Endothelial cell of umbilical vein (primary cell): ENCODE results near the gene STK39. TPM values are rescaled to one million over a fixed set of nuclear protein-coding genes. Genes with fewer than 3 reads are reported as not detected.

Experiments
- BruUV-seq: library from RNA; stranded (reverse); fragments of 400-500 nt; replicated peaks from 2 replicates; lab custom pipeline; 2021; lab: Mats Ljungman, UMichigan
- CTCF ChIA-PET: fragments of 300-600, 350-600 bp; sonication (Branson Sonifier 250); formaldehyde crosslinking; loops from one replicate; lab custom pipeline; 2021; ENCODE audit warnings: antibody characterized with exemption, inconsistent platforms; lab: Charles Lee
- POLR2A ChIA-PET: fragments of 300-600, 350-600 bp; sonication (Branson Sonifier 250); formaldehyde crosslinking; loops from one replicate; lab custom pipeline; 2021; ENCODE audit warnings: antibody characterized with exemption, inconsistent platforms; lab: Charles Lee
- DNase-seq: peaks from one replicate; pipeline ENCODE4 v3.0.0-alpha.2; 2011; ENCODE audit warnings: low read depth, low spot score
- FAIRE-seq: peaks from 2 replicates; lab custom pipeline; 2011; peaks lifted over from hg19 to GRCh38; lab: Jason Lieb, UNC
- H2AFZ ChIP-seq: 2 replicates; pipeline ENCODE4 v1.6.0; 2012; ENCODE audit warnings: low read depth, low read length, control low read depth, inconsistent platforms
- H3K27ac ChIP-seq: 2 replicates; pipeline ENCODE4 v1.5.1; 2011; ENCODE audit warnings: low read depth, mild to moderate bottlenecking, control low read depth, low read length, moderate library complexity; ENCODE audit not compliant: insufficient read depth
- H3K27me3 ChIP-seq, 2 experiments: 2 replicates each; pipeline versions ENCODE4 v1.6.0 to v1.6.1; 2011; ENCODE audit warnings: low read length in 2 of 2, mixed read lengths in 1 of 2; ENCODE audit not compliant: control insufficient read depth in 2 of 2, insufficient read depth in 2 of 2
- H3K36me3 ChIP-seq, 2 experiments: 2 replicates in 1 of 2; 3 replicates in 1 of 2; pipeline ENCODE4 v1.5.1; 2011; ENCODE audit warnings: low read length in 2 of 2, mild to moderate bottlenecking in 1 of 2, moderate library complexity in 1 of 2; ENCODE audit not compliant: control insufficient read depth in 2 of 2, insufficient read depth in 2 of 2; ENCODE audit errors: extremely low read depth in 1 of 2
- H3K4me1 ChIP-seq: 3 replicates; pipeline ENCODE4 v1.5.1; 2011; ENCODE audit warnings: mild to moderate bottlenecking, low read length; ENCODE audit not compliant: control insufficient read depth, insufficient read depth; ENCODE audit errors: extremely low read depth
- H3K4me2 ChIP-seq: 2 replicates; pipeline ENCODE4 v1.6.1; 2011; ENCODE audit warnings: low read length, control low read depth, mixed read lengths; ENCODE audit not compliant: insufficient read depth
- H3K4me3 ChIP-seq, 3 experiments: fragments of 200-600 bp in 1 of 3; sonication (generic), shearing (Covaris generic) in 1 of 3; replicated peaks in 1 of 3; 2 replicates each; pipeline ENCODE4 v1.5.1; 2011 to 2016; ENCODE audit warnings: control low read depth in 3 of 3, low read length in 3 of 3, mild to moderate bottlenecking in 2 of 3, inconsistent platforms in 1 of 3, low read depth in 1 of 3, moderate library complexity in 1 of 3; ENCODE audit not compliant: insufficient read depth in 1 of 3
- H3K79me2 ChIP-seq: 2 replicates; pipeline ENCODE4 v1.6.0; 2012; ENCODE audit warnings: low read length, inconsistent platforms; ENCODE audit not compliant: control insufficient read depth, insufficient read depth
- H3K9ac ChIP-seq: replicated peaks from 2 replicates; pipeline ENCODE3; 2011; ENCODE audit warnings: low read length, control low read depth; ENCODE audit not compliant: insufficient read depth; ENCODE audit errors: extremely low read depth
- H3K9me1 ChIP-seq: replicated peaks from 3 replicates; pipeline ENCODE4 v1.6.0; 2011; ENCODE audit warnings: mild to moderate bottlenecking, low read length; ENCODE audit not compliant: control insufficient read depth, insufficient read depth; ENCODE audit errors: extremely low read depth
- H3K9me3 ChIP-seq: replicated peaks from 2 replicates; pipeline ENCODE4 v1.5.1; 2012; ENCODE audit warnings: low read length, inconsistent platforms; ENCODE audit not compliant: control insufficient read depth, insufficient read depth
- H4K20me1 ChIP-seq: replicated peaks from 2 replicates; pipeline ENCODE3; 2011; ENCODE audit warnings: mild to moderate bottlenecking, low read length; ENCODE audit not compliant: control insufficient read depth, insufficient read depth; ENCODE audit errors: extremely low read depth
- CTCF ChIP-seq, 2 donors: IDR thresholded peaks; 1 replicate in 1 of 2; 2 replicates in 1 of 2; pipeline ENCODE4 v1.5.1; 2011; ENCODE audit warnings: low read length in 2 of 2, mild to moderate bottlenecking in 2 of 2, moderate library complexity in 2 of 2, control low read depth in 1 of 2, inconsistent platforms in 1 of 2, low read depth in 1 of 2; ENCODE audit not compliant: insufficient read depth in 1 of 2; ENCODE audit errors: extremely low read depth in 1 of 2
- EZH2 ChIP-seq: IDR thresholded peaks from 2 replicates; pipeline ENCODE4 v1.6.1; 2012; ENCODE audit warnings: borderline replicate concordance, low read depth, mild to moderate bottlenecking, moderate library complexity, low read length, inconsistent platforms; ENCODE audit not compliant: severe bottlenecking
- GATA2 ChIP-seq: IDR thresholded peaks from 2 replicates; pipeline ENCODE4 v1.7.0; 2011; ENCODE audit warnings: low read depth, mild to moderate bottlenecking, moderate library complexity, mixed read lengths, low read length; ENCODE audit not compliant: insufficient read length, insufficient read depth
- MYC ChIP-seq: IDR thresholded peaks from one replicate; pipeline ENCODE4 v1.6.1; 2011; ENCODE audit warnings: mild to moderate bottlenecking, low read depth, low read length
- POLR2A ChIP-seq: IDR thresholded peaks from 2 replicates; pipeline ENCODE4 v1.6.1; 2012; ENCODE audit warnings: low read depth, mild to moderate bottlenecking, control low read depth, low read length
- dilution Hi-C: fragments of 300-500 bp; cut with MboI; formaldehyde crosslinking; loops from one replicate; pipeline ENCODE4 v1.15.0; 2019; ENCODE audit warnings: low sequenced_read_pairs; ENCODE audit not compliant: extremely low pct_ligation_motif_present
- intact Hi-C: fragments of 100-400 bp; cut with micrococcal nuclease; formaldehyde crosslinking; loops from one replicate; pipeline ENCODE4 v1.10.0; 2022
- polyA plus RNA-seq, 4 experiments: library from polyadenylated mRNA; depleted of rRNA in 3 of 4; stranded (reverse) in 3 of 4; unstranded in 1 of 4; fragments of >200 nt; gene quantifications; 2 replicates each; pipeline versions ENCODE4 v1.2.1 to v1.2.3, GENCODE V29; 2011 to 2012; ENCODE audit warnings: missing spikeins in 1 of 4
- total RNA-seq: library from RNA; stranded (reverse); gene quantifications from 2 replicates; pipeline ENCODE4 v1.2.3, GENCODE V29; 2021

Gene STK39
- total and polyA plus RNA-seq, 2 donors (not counting 3 experiments of a cell fraction or from before 2014, with no cell fraction given), result 4.6 to 13.1 TPM

GRCh38 chr2:167980439-167980838 lies 267.0 kb downstream of the STK39 start:
- Histone ChIP-seq H3K9me1 (peaks cover 3% of the 10 kb centered on the region), H3K27me3 (no peaks in the 10 kb centered on the region), H3K4me1 (no peaks in the 10 kb centered on the region), H3K9me3 (no peaks in the 10 kb centered on the region), H3K27ac (no peak overlapping the region), H4K20me1 (no peaks in the 10 kb centered on the region), H2AFZ (no peak overlapping the region), H3K9ac (no peak overlapping the region), H3K4me2 (no peak overlapping the region), H3K36me3 (no peaks in the 10 kb centered on the region), H3K79me2 (no peaks in the 10 kb centered on the region), H3K4me3 (no peak overlapping the region)
- FAIRE-seq (no peak), DNase-seq (no peak)
- POLR2A ChIA-PET, result no interaction called here
- intact Hi-C loops, result no loop called here
- CTCF ChIA-PET, result no interaction called here
- BruUV-seq, result no TSS peak
- dilution Hi-C loops, result no loop called here
- no peak for TF ChIP-seq GATA2

- ChIA-PET POLR2A (no interaction called here), CTCF (interaction anchor here (1.6 kb wide), 1 partner anchor 146 kb away, joined by 6 read pairs; no protein-coding TSS in a partner anchor)
- Histone ChIP-seq H3K4me1 (no peaks in the 10 kb centered on the region), H3K9me3 (no peaks in the 10 kb centered on the region), H3K36me3 (no peaks in the 10 kb centered on the region), H3K4me3 (no peak overlapping the region), H3K4me2 (no peak overlapping the region), H3K27me3 (no peaks in the 10 kb centered on the region), H3K27ac (no peak overlapping the region), H4K20me1 (no peaks in the 10 kb centered on the region), H3K9me1 (no peaks in the 10 kb centered on the region), H2AFZ (no peak overlapping the region), H3K9ac (no peak overlapping the region), H3K79me2 (no peaks in the 10 kb centered on the region)
- intact Hi-C loops (no loop called here), dilution Hi-C loops (no loop called here)
- TF ChIP-seq MYC, result no peak
- no peak for TF ChIP-seq EZH2
- no peak for TF ChIP-seq CTCF (IDR thresholded peaks at IDR 0.05; ENCODE audit: extremely low read depth in 1 of 2, insufficient read depth in 1 of 2, low read depth in 1 of 2, low read length in 2 of 2)
- TF ChIP-seq POLR2A, result no peak
- FAIRE-seq (no peak), DNase-seq (no peak)
- no TSS peak for BruUV-seq
Measured at GRCh38 chr2:167972746-167973145, 274.6 kb downstream of the STK39 start.
